Breast epithelium (tissue), 4 donors: ENCODE data around the gene TEAD1. TPM values are rescaled to one million over a fixed set of nuclear protein-coding genes. Genes with fewer than 3 reads are reported as not detected.

Source experiments
- DNase-seq, 2 donors: peaks; one replicate each; pipeline ENCODE4 v3.0.0-alpha.2; 2019; ENCODE audit warnings: low spot score in 2 of 2
- H3K27ac ChIP-seq, 2 donors: fragments of 200-600 bp; sonication (generic) in 1 of 2; one replicate each; pipeline ENCODE4 v1.5.1; 2016 to 2019; ENCODE audit warnings: mild to moderate bottlenecking in 1 of 2
- H3K27me3 ChIP-seq, 2 donors: fragments of 200-600 bp; sonication (generic) in 1 of 2; one replicate each; pipeline versions ENCODE4 v1.5.1 to v1.6.0; 2017 to 2019; ENCODE audit warnings: control low read depth in 1 of 2, mild to moderate bottlenecking in 1 of 2
- H3K36me3 ChIP-seq: fragments of 200-600 bp; one replicate; pipeline ENCODE4 v1.5.1; 2019
- H3K4me1 ChIP-seq, 2 donors: fragments of 200-600 bp; sonication (generic); one replicate each; pipeline ENCODE4 v1.5.1; 2016 to 2019; ENCODE audit warnings: control low read depth in 1 of 2
- H3K4me3 ChIP-seq, 3 donors: fragments of 200-600 bp; sonication (generic); 1 replicate in 2 of 3; 2 replicates in 1 of 3; pipeline ENCODE4 v1.5.1; 2016 to 2019; ENCODE audit warnings: mild to moderate bottlenecking in 3 of 3, moderate library complexity in 2 of 3
- H3K9me3 ChIP-seq, 2 donors: fragments of 200-600 bp; sonication (generic) in 1 of 2; one replicate each; pipeline ENCODE4 v1.5.1; 2016 to 2019; ENCODE audit warnings: control low read depth in 1 of 2
- CTCF ChIP-seq, 3 donors: fragments of 450-650 bp; IDR thresholded peaks; one replicate each; pipeline ENCODE4 v1.5.1; 2016 to 2017; ENCODE audit warnings: antibody characterized with exemption in 3 of 3, mild to moderate bottlenecking in 3 of 3, moderate library complexity in 3 of 3
- POLR2A ChIP-seq: fragments of 450-650 bp; IDR thresholded peaks from one replicate; pipeline ENCODE4 v1.6.1; 2016; ENCODE audit warnings: antibody characterized with exemption, mild to moderate bottlenecking, moderate library complexity
- POLR2AphosphoS5 ChIP-seq, 3 donors: sonication (generic); formaldehyde crosslinking; IDR thresholded peaks; one replicate each; pipeline ENCODE4 v1.6.1; 2017; ENCODE audit warnings: antibody characterized with exemption in 3 of 3
- intact Hi-C: fragments of 100-400 bp; cut with DNase I; formaldehyde crosslinking; loops from one replicate; pipeline ENCODE4 v1.15.1; 2023; ENCODE audit warnings: low total_unique reads
- total RNA-seq, 3 donors: library from RNA; depleted of rRNA; stranded (reverse); fragments of >200 nt; gene quantifications; one replicate each; pipeline ENCODE4 v1.1.0, GENCODE V29; 2016

TEAD1 gene
- total RNA-seq, 3 donors from 2014 or later, result 67.8 to 110 (median 80.1) TPM

GRCh38 chr11:12671370-12671769, 2.9 kb upstream of the TEAD1 start:
- TF ChIP-seq POLR2AphosphoS5 (IDR thresholded peaks at IDR 0.05) (no peak), CTCF (IDR thresholded peaks at IDR 0.05) (no peak), POLR2A (no peak)
- no peaks in the 10 kb centered on the region for H3K36me3 ChIP-seq
- no peak overlapping the region for H3K4me3 ChIP-seq
- intact Hi-C loops, result loop anchor here (10.0 kb wide), 1 partner anchor 213 kb away; no protein-coding TSS in a partner anchor
- no peaks in the 10 kb centered on the region for H3K4me1 ChIP-seq
- no peak overlapping the region for H3K27ac ChIP-seq
- no peak for DNase-seq
- H3K9me3 ChIP-seq, result no peaks in the 10 kb centered on the region
- H3K27me3 ChIP-seq, result no peaks in the 10 kb centered on the region

- H3K27ac ChIP-seq, result peak overlapping the region; percentile 98
- H3K9me3 ChIP-seq, result no peaks in the 10 kb centered on the region
- intact Hi-C loops, result loop anchor here (10.0 kb wide), 1 partner anchor 211 kb away; no protein-coding TSS in a partner anchor
- no peaks in the 10 kb centered on the region for H3K4me1 ChIP-seq
- no peak for DNase-seq
- peak overlapping the region; percentile 60 to 98 (median 83) for H3K4me3 ChIP-seq
- TF ChIP-seq POLR2A (no peak), CTCF (IDR thresholded peaks at IDR 0.05) (no peak), POLR2AphosphoS5 (IDR thresholded peaks at IDR 0.05) (no peak)
- H3K27me3 ChIP-seq, result no peaks in the 10 kb centered on the region
- no peaks in the 10 kb centered on the region for H3K36me3 ChIP-seq
Measured at GRCh38 chr11:12673601-12673923, 659 bp upstream of the TEAD1 start.

GRCh38 chr11:12674571-12674935, 332 bp downstream of the TEAD1 start:
- H3K27ac ChIP-seq, result peak overlapping the region; percentile 98
- no peaks in the 10 kb centered on the region for H3K36me3 ChIP-seq
- H3K4me3 ChIP-seq, result peak overlapping the region; percentile 60 to 98 (median 83)
- H3K9me3 ChIP-seq, result no peaks in the 10 kb centered on the region
- H3K4me1 ChIP-seq, result no peaks in the 10 kb centered on the region
- intact Hi-C loops, result loop anchor here (10.0 kb wide), 1 partner anchor 210 kb away; no protein-coding TSS in a partner anchor
- TF ChIP-seq CTCF (IDR thresholded peaks at IDR 0.05) (no peak), POLR2AphosphoS5 (IDR thresholded peaks at IDR 0.05) (no peak), POLR2A (no peak)
- peak; percentile 36 to 62 for DNase-seq
- H3K27me3 ChIP-seq, result no peaks in the 10 kb centered on the region

- no peaks in the 10 kb centered on the region for H3K36me3 ChIP-seq
- H3K4me1 ChIP-seq, result no peaks in the 10 kb centered on the region
- TF ChIP-seq POLR2A, result no peak
- peak in 2 of 3 donors; percentile 13 to 48 for TF ChIP-seq POLR2AphosphoS5 (IDR thresholded peaks at IDR 0.05)
- peak overlapping the region; percentile 98 for H3K27ac ChIP-seq
- no peaks in the 10 kb centered on the region for H3K9me3 ChIP-seq
- intact Hi-C loops, result loop anchor here (10.0 kb wide), 1 partner anchor 210 kb away; no protein-coding TSS in a partner anchor
- H3K4me3 ChIP-seq, result peak overlapping the region; percentile 60 to 98 (median 83)
- DNase-seq, result peak in 1 of 2 donors; percentile 43
- H3K27me3 ChIP-seq, result no peaks in the 10 kb centered on the region
Measured at GRCh38 chr11:12674936-12675696, 895 bp downstream of the TEAD1 start.

- H3K4me1 ChIP-seq, result no peaks in the 10 kb centered on the region
- intact Hi-C loops, result loop anchor here (10.0 kb wide), 1 partner anchor 209 kb away; no protein-coding TSS in a partner anchor
- no peaks in the 10 kb centered on the region for H3K9me3 ChIP-seq
- TF ChIP-seq POLR2A (no peak), POLR2AphosphoS5 (IDR thresholded peaks at IDR 0.05) (peak in 1 of 3 donors; percentile 20)
- peak overlapping the region; percentile 60 to 98 (median 83) for H3K4me3 ChIP-seq
- H3K27me3 ChIP-seq, result no peaks in the 10 kb centered on the region
- H3K27ac ChIP-seq, result peak overlapping the region; percentile 75 to 98
- no peaks in the 10 kb centered on the region for H3K36me3 ChIP-seq
- DNase-seq, result no peak
Measured at GRCh38 chr11:12675951-12676711, 1.9 kb downstream of the TEAD1 start.
